Measurements from ENCODE around the gene KCNK7. TPM values are rescaled to one million over a fixed set of nuclear protein-coding genes. Genes with fewer than 3 reads are reported as not detected.

The KCNK7 gene
- total RNA-seq, 1 donor, result 1.7 TPM

DNA sequence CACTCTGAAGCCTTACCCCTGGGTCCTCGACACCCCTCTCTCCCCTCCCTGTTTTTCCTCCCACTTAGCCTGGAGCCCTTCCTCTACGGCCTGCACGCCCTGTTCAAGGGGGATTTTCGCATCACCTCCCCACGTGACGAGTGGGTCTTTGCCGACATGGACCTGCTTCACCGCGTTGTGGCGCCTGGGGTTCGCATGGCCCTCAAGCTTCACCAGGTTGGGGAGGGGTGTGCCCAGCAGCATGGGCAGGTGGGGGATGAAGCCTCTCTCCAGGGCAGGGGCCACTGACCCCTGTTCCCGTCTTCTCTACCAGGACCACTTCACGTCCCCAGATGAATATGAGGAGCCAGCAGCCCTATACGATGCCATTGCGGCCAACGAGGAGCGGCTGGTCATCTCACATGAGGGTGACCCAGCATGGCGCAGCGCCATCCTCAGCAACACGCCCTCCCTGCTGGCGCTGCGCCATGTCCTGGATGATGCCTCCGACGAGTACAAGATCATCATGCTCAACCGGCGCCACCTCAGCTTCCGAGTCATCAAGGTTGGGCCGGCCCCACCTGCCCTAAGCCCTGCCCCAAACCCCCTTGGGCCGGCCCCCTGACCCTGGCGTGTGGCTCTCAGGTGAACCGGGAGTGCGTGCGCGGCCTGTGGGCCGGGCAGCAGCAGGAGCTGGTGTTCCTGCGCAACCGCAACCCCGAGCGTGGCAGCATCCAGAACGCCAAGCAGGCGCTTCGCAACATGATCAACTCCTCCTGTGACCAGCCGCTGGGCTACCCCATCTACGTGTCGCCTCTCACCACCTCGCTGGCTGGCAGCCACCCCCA lies 39.5 kb upstream of the KCNK7 start:
- H3K4me3 ChIP-seq (ENCODE audit: low read length), result no peak overlapping the region
- no peaks in the 10 kb centered on the region for H3K9me3 ChIP-seq (ENCODE audit: low read depth, low read length)
- H3K4me1 ChIP-seq (ENCODE audit: insufficient read depth, low read length), result peaks cover 43% of the 10 kb centered on the region
- H3K27me3 ChIP-seq (ENCODE audit: insufficient read depth, low read length), result no peaks in the 10 kb centered on the region

DNA sequence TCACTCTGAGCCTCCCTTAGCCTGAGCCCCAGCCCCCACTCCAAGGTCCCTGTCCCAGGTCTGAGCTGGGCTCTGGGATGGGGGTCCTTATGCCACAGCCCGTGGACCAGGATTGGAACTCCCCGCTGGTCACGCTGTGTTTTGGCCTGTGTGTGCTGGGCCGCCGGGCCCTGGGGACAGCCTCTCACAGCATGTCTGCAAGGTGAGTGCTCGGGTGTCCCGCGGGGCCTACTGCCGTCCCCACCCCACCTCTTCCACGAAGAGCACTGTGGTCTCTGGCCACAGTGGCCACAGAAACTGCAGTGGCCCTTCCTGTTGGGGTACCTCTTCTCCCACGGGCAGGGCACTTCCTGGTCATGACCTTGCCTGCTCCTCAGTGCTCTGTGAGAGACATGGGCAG lies 38.8 kb upstream of the KCNK7 start:
- Histone ChIP-seq H3K4me3 (ENCODE audit: low read length) (no peak overlapping the region), H3K4me1 (ENCODE audit: insufficient read depth, low read length) (peaks cover 37% of the 10 kb centered on the region), H3K27me3 (ENCODE audit: insufficient read depth, low read length) (no peaks in the 10 kb centered on the region), H3K9me3 (ENCODE audit: low read depth, low read length) (no peaks in the 10 kb centered on the region)

DNA sequence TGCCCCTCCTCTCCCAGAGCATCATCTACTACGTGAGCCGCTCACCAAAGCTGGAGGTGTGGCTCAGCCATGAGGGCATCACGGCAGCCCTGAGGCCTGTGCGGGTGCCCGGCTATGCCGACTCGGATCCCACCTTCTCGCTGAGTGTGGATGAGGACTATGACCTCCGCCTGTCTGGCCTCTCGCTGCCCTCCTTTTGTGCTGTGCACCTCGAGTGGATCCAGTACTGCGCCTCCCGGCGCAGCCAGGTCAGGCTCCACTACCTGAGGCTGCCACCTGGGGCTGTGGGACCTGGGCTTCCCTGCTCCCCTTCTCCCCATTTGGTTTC lies 38.5 kb upstream of the KCNK7 start:
- Histone ChIP-seq H3K4me1 (ENCODE audit: insufficient read depth, low read length) (peaks cover 34% of the 10 kb centered on the region), H3K27me3 (ENCODE audit: insufficient read depth, low read length) (no peaks in the 10 kb centered on the region), H3K4me3 (ENCODE audit: low read length) (no peak overlapping the region), H3K9me3 (ENCODE audit: low read depth, low read length) (no peaks in the 10 kb centered on the region)

DNA sequence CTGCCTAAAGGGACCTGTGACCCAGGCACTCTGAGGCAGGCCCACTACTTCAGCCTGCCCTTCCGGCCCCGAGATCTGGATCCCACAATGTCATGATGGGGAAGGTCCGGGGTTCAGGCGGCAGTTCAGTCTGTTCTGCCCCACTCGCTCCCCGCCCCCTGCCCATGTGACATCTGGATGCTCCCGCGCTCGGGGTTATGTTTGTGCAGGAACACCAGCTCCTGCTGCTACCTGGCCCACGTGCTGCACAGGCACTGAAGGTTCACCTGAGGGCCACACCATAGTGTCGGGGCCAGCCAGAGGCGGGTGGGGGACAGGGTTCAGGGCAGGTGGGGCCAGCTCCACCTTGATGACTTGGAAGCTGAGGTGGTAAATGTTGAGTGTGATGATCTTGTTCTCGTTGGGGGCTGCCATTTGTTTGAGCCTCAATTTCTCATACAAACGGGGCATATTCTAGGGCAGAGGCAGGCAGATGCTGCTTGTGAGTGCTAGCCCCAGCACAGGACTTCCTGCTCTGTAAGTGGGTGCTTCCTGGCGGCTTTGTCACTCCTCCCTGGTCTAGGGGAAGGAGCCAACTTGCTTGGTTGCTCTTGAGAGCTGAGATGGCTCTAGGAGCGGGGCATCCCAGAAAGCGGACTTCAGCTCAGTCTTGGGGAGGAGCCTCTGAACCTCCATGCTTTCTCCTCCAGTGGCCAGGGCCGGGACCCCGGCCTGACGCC lies 37.9 kb upstream of the KCNK7 start:
- no peaks in the 10 kb centered on the region for H3K27me3 ChIP-seq (ENCODE audit: insufficient read depth, low read length)
- no peak overlapping the region for H3K4me3 ChIP-seq (ENCODE audit: low read length)
- H3K4me1 ChIP-seq (ENCODE audit: insufficient read depth, low read length), result peaks cover 28% of the 10 kb centered on the region
- no peaks in the 10 kb centered on the region for H3K9me3 ChIP-seq (ENCODE audit: low read depth, low read length)

DNA sequence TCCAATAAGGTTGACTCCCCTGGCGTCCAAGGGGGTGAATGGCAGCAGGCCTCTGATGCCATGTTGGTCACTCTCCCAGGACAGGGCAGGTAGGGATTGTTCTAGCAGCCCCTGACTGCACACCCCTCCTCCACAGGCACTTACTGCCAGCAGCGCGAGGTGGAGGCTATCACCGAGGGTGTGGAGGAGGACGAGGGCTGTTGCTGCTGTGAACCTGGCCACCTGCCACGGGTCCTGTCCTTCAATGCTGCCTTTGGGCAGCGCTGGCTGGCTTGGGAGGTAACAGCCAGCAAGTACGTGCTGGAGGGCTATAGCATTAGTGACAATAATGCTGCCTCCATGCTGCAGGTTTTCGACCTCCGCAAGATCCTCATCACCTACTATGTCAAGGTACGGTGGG lies 34.6 kb upstream of the KCNK7 start:
- no peak overlapping the region for H3K4me3 ChIP-seq (ENCODE audit: low read length)
- no peaks in the 10 kb centered on the region for H3K9me3 ChIP-seq (ENCODE audit: low read depth, low read length)
- H3K4me1 ChIP-seq (ENCODE audit: insufficient read depth, low read length), result peaks cover 22% of the 10 kb centered on the region
- H3K27me3 ChIP-seq (ENCODE audit: insufficient read depth, low read length), result no peaks in the 10 kb centered on the region

DNA sequence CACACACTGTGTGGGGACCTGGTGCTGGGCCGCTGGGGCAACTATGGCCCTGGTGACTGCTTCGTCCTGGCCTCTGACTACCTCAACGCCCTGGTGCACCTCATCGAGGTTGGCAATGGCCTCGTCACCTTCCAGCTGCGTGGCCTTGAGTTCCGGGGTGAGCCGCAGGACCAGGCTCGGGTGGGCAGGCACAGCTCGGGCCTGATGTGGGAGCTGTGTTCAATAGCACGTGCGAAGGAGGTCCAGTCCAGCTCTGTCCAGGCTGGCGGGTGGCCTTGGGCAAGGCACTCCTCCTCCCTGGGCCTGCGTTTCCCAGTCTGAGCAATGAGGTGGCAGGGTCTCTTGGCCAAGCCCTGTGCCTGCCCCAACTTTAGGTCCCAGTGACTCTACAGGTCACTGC lies 34.0 kb upstream of the KCNK7 start:
- H3K9me3 ChIP-seq (ENCODE audit: low read depth, low read length), result no peaks in the 10 kb centered on the region
- peaks cover 21% of the 10 kb centered on the region for H3K4me1 ChIP-seq (ENCODE audit: insufficient read depth, low read length)

DNA sequence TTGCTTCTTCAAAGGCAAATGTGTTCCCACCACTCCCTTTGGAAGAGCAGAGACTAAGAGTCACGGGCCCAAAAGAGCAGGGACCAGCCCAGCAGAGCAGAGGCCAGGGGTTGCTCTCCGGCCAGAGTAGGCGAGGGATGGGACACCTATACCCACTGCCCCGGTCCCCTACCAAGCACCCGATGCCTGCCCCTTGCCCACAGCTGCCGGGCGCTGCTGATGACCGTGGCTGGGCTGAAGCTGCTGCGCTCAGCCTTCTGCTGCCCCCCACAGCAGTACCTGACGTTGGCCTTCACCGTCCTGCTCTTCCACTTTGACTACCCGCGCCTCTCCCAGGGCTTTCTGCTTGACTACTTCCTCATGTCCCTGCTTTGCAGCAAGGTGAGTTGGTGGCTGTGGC lies 31.6 kb upstream of the KCNK7 start:
- Histone ChIP-seq H3K4me3 (ENCODE audit: low read length) (no peak overlapping the region), H3K4me1 (ENCODE audit: insufficient read depth, low read length) (peaks cover 6% of the 10 kb centered on the region), H3K27me3 (ENCODE audit: insufficient read depth, low read length) (no peaks in the 10 kb centered on the region), H3K9me3 (ENCODE audit: low read depth, low read length) (no peaks in the 10 kb centered on the region)

More for the DNA sequence above, 34.0 kb upstream of the KCNK7 start:
- H3K4me3 ChIP-seq (ENCODE audit: low read length), result no peak overlapping the region
- H3K27me3 ChIP-seq (ENCODE audit: insufficient read depth, low read length), result no peaks in the 10 kb centered on the region

DNA sequence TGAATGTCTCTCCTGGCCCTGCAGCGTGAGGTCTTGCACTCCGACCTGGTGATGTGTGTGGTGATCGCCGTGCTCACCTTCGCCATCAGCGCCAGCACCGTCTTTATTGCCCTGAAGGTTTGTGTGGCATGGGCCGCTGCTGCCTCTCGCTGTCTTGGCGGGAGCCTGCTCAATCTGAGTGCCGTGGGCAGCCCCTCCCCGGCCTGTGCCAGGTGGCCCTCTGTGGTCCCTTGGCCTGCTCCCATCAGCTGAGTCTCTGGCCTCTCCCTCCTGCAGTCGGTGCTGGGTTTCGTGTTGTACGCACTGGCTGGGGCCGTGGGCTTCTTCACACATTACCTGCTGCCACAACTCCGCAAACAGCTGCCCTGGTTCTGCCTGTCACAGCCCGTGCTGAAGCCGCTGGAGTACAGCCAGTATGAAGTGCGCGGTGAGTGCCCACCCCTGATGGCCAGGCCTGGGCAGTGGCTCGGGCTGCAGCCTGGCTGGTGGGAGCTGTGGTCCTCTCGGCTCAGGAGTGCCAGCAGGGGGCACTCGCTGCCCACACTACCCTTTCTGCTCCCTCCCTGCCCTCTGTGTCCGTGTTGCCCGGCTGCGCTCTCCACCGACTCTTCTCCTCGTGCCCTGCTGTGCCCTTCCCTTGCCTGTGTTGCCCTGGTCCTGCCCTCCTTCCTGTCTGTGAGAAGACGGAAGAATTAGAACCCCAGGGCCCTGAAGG lies 30.2 kb upstream of the KCNK7 start:
- H3K4me3 ChIP-seq (ENCODE audit: low read length), result no peak overlapping the region
- peaks cover 6% of the 10 kb centered on the region for H3K4me1 ChIP-seq (ENCODE audit: insufficient read depth, low read length)
- no peaks in the 10 kb centered on the region for H3K9me3 ChIP-seq (ENCODE audit: low read depth, low read length)
- H3K27me3 ChIP-seq (ENCODE audit: insufficient read depth, low read length), result no peaks in the 10 kb centered on the region

DNA sequence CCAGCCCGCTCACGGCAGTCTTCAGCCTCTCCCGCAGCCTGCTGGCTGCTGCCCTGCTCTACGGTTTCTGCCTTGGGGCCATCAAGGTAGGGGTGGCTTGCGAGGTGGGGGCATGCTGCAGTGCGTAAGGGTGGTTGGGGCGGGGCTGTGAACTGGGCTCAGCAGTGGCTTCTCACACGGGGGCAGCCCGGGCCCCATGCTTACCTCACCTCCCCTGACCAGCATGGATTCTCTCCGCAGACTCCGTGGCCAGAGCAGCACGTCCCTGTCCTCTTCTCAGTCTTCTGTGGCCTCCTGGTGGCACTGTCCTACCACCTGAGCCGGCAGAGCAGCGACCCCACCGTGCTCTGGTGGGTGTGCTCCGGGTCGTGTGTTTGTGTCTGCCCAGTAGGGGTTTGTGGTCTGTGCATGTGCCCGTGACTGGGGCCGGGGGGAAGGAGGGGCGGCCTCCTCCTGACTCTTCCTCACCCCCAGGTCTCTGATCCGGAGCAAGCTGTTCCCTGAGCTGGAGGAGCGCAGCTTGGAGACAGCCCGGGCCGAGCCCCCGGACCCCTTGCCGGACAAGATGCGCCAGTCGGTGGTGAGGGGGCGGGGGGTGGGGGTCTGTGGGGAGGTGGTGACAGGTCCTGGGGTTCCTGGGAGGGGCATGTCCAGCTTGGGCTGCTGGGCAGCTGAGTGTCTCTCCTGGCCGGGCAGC lies 29.5 kb upstream of the KCNK7 start:
- H3K4me3 ChIP-seq (ENCODE audit: low read length), result no peak overlapping the region
- peaks cover 6% of the 10 kb centered on the region for H3K4me1 ChIP-seq (ENCODE audit: insufficient read depth, low read length)
- no peaks in the 10 kb centered on the region for H3K27me3 ChIP-seq (ENCODE audit: insufficient read depth, low read length)
- no peaks in the 10 kb centered on the region for H3K9me3 ChIP-seq (ENCODE audit: low read depth, low read length)

DNA sequence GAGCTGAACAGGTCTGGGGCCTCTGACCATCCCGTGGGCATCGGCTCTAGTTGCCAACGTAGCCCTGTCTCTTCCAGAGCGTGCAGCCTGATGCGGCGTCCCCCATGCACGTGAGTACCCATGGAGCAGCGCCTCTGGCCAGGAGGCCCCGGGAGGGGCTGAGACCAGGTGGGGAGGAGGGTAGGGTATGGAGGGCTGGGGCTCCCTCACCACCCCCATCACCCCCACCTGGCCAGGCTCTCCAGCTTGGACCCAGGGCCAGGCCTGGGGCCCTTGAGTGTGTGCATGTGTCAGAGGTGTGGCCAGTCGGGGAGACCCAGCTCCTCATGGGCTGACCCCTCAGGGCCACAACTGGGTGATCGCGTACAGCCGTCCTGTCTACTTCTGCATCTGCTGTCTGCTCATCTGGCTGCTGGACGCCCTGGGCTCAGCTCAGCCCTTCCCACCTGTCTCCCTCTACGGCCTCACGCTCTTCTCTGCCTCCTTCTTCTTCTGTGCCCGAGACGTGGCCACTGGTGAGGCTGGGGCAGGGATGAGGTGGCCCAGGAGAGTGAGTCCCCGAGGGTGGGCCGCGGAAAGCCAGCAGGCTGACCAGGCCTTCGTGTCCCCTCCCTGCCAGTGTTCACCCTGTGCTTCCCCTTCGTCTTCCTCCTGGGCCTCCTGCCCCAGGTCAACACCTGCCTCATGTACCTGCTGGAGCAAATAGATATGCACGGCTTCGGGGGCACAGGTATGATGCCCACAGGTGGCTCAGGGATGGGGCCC lies 28.4 kb upstream of the KCNK7 start:
- Histone ChIP-seq H3K4me3 (ENCODE audit: low read length) (no peak overlapping the region), H3K9me3 (ENCODE audit: low read depth, low read length) (no peaks in the 10 kb centered on the region), H3K27me3 (ENCODE audit: insufficient read depth, low read length) (no peaks in the 10 kb centered on the region), H3K4me1 (ENCODE audit: insufficient read depth, low read length) (peaks cover 6% of the 10 kb centered on the region)

DNA sequence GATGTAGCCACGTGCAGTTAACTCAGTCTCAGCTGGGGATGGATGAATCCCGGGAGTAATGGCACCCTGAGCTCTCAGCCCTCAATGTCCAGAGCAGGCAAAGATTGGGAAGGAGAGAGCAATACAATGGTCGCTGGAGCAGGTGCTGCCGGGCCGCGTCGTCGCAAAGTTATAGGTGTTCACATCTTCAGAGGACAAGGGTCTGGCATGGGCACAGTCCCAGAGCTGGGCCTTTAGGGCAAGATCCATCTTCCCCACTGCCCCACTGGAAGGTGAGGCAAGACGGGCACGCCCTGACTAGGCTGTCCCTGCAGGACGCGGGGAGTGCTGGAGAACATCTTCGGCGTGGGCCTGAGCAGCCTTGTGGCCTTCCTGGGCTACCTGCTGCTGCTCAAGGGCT lies 27.6 kb upstream of the KCNK7 start:
- H3K9me3 ChIP-seq (ENCODE audit: low read depth, low read length), result no peaks in the 10 kb centered on the region
- no peaks in the 10 kb centered on the region for H3K27me3 ChIP-seq (ENCODE audit: insufficient read depth, low read length)
- H3K4me3 ChIP-seq (ENCODE audit: low read length), result no peak overlapping the region
- peaks cover 6% of the 10 kb centered on the region for H3K4me1 ChIP-seq (ENCODE audit: insufficient read depth, low read length)

DNA sequence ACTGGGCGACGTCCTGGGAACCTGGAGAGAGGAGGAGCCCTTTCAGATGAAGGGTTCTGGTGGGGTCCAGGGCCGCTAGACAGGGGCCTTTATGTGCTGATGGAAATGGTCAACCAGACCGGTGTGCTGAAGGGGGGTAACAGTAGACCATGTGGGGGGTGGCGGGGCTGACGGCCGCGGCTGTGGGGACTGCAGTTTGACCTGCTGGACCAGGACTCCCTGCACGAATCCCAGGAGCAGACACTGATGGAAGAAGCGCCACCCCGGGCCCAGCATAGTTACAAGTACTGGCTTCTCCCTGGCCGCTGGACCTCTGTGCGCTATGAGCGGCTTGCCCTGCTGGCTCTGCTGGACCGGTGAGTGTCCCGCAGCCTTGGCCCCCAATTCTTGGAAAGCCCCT lies 26.4 kb upstream of the KCNK7 start:
- H3K4me3 ChIP-seq (ENCODE audit: low read length), result no peak overlapping the region
- H3K9me3 ChIP-seq (ENCODE audit: low read depth, low read length), result no peaks in the 10 kb centered on the region
- no peaks in the 10 kb centered on the region for H3K27me3 ChIP-seq (ENCODE audit: insufficient read depth, low read length)
- peaks cover 12% of the 10 kb centered on the region for H3K4me1 ChIP-seq (ENCODE audit: insufficient read depth, low read length)

DNA sequence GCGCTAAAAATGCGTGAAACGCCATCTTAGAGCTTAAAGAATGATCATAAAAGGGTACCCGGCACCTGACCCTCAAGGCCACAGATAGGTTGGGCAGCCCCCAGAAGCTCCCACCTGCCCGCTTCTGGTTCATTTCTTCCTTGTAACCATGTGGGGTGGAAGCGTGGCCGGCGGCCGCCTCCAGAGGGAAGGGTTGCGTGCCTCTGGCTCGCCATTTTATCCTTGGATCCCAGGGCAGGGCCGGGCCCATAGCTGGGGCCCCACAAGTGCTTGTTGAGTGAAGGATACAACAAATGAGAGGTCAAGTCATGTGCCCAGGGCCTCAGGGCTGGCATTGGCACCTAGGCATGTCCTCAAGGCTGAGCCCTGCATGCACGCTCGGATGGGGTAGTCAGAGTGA lies 25.9 kb upstream of the KCNK7 start:
- Histone ChIP-seq H3K4me1 (ENCODE audit: insufficient read depth, low read length) (peaks cover 17% of the 10 kb centered on the region), H3K4me3 (ENCODE audit: low read length) (no peak overlapping the region), H3K27me3 (ENCODE audit: insufficient read depth, low read length) (no peaks in the 10 kb centered on the region), H3K9me3 (ENCODE audit: low read depth, low read length) (no peaks in the 10 kb centered on the region)

DNA sequence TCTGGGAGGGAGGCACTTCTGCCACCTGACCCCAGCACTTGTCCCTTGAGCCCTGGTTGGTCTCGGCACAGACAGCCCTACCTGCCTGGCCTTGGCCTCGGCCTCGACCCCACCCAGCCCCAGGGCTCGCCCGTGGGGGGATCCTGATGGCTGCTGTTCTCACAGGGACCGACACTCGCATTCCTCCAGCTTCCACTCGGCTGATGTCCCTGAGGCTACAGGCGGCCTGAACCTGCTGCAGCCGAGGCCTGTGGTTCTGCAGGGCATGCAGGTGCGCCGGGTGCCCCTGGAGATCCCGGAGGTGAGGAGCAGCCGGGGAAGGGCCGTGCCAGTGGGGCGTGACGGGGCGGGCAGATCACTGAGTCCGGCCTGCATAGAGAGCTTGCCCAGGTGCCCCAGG lies 25.1 kb upstream of the KCNK7 start:
- Histone ChIP-seq H3K27me3 (ENCODE audit: insufficient read depth, low read length) (no peaks in the 10 kb centered on the region), H3K4me1 (ENCODE audit: insufficient read depth, low read length) (peaks cover 15% of the 10 kb centered on the region), H3K9me3 (ENCODE audit: low read depth, low read length) (no peaks in the 10 kb centered on the region), H3K4me3 (ENCODE audit: low read length) (no peak overlapping the region)

All from mononuclear cell (primary cell).